HG03565 (cell line): ENCODE measurements around the gene CDC34.

ENCODE experiments used
- ATAC-seq: cut with Tn5 transposase; IDR thresholded peaks from one replicate; pipeline ENCODE4 v1.9.1; 2021; ENCODE audit warnings: mild to moderate bottlenecking, moderate library complexity; ENCODE audit not compliant: unreplicated experiment

CDC34 gene

GRCh38 chr19:540867-541637, 9.5 kb downstream of the CDC34 start:
- ATAC-seq: no peak

GRCh38 chr19:541699-542098, 10.1 kb downstream of the CDC34 start:
- ATAC-seq: no peak

GRCh38 chr19:542173-542866, 10.8 kb downstream of the CDC34 start:
- no peak for ATAC-seq

GRCh38 chr19:543910-544608, 12.5 kb downstream of the CDC34 start, which contains the start of gene GZMM:
TSS of gene GZMM (plus strand) at chr19:544053. CDS start at chr19:544072, 19 bp downstream.
- no peak for ATAC-seq

GRCh38 chr19:547117-547516, 15.6 kb downstream of the CDC34 start:
- ATAC-seq: no peak

GRCh38 chr19:547836-548720, 16.5 kb downstream of the CDC34 start:
- no peak for ATAC-seq

GRCh38 chr19:548886-549830, 17.6 kb downstream of the CDC34 start:
- no peak for ATAC-seq

GRCh38 chr19:554817-555216, 23.3 kb downstream of the CDC34 start:
- no peak for ATAC-seq

- ATAC-seq: no peak
These were observed 23.9 kb downstream of the CDC34 start for GRCh38 chr19:555474-555808.

- ATAC-seq: no peak
These were observed 25.2 kb downstream of the CDC34 start for GRCh38 chr19:556611-557382.

GRCh38 chr19:558770-559439, 27.3 kb downstream of the CDC34 start:
- ATAC-seq: no peak

- no peak for ATAC-seq
These were observed 28.6 kb downstream of the CDC34 start for GRCh38 chr19:560121-560520.

GRCh38 chr19:566403-566802, 34.8 kb downstream of the CDC34 start:
- no peak for ATAC-seq

- ATAC-seq: no peak
These were observed 35.3 kb downstream of the CDC34 start for GRCh38 chr19:566844-567243.

GRCh38 chr19:567296-567900, 35.8 kb downstream of the CDC34 start:
- ATAC-seq: no peak

- no peak for ATAC-seq
These were observed 38.7 kb downstream of the CDC34 start for GRCh38 chr19:570251-570686.

- no peak for ATAC-seq
These were observed 39.5 kb downstream of the CDC34 start for GRCh38 chr19:570937-571565.
